Common myeloid progenitor, CD34-positive (primary cell): ENCODE data around the gene MCRIP1.

Source experiments
- CTCF ChIA-PET: fragments of 350-600 bp; sonication (Branson Sonifier 250); formaldehyde crosslinking; loops from one replicate; lab custom pipeline; 2021; ENCODE audit warnings: antibody characterized with exemption; lab: Charles Lee
- POLR2A ChIA-PET: fragments of 350-600 bp; sonication (Branson Sonifier 250); formaldehyde crosslinking; loops from one replicate; lab custom pipeline; 2021; ENCODE audit warnings: antibody characterized with exemption; lab: Charles Lee
- DNase-seq, 3 donors: peaks; one replicate each; pipeline versions ENCODE4 v3.0.0 to v3.0.0-alpha.2; 2013
- H3K27ac ChIP-seq, 2 experiments: 1 replicate in 1 of 2; 2 replicates in 1 of 2; pipeline ENCODE4 v1.7.0; 2013; ENCODE audit warnings: inconsistent platforms in 2 of 2, low read length in 2 of 2, mild to moderate bottlenecking in 2 of 2, low read depth in 1 of 2, moderate library complexity in 1 of 2; ENCODE audit not compliant: severe bottlenecking in 2 of 2, insufficient read depth in 1 of 2, poor library complexity in 1 of 2
- H3K27me3 ChIP-seq, 5 experiments: replicated peaks in 2 of 5; 1 replicate in 3 of 5; 2 replicates in 2 of 5; pipeline versions ENCODE4 v1.6.1 to v1.7.0; 2013; ENCODE audit warnings: low read length in 4 of 5, mild to moderate bottlenecking in 2 of 5, moderate library complexity in 2 of 5, inconsistent platforms in 1 of 5; ENCODE audit not compliant: insufficient read depth in 5 of 5, control insufficient read depth in 4 of 5
- H3K36me3 ChIP-seq, 4 experiments: 1 replicate in 2 of 4; 2 replicates in 2 of 4; pipeline versions ENCODE4 v1.6.1 to v1.7.0; 2013; ENCODE audit warnings: low read length in 3 of 4, control low read depth in 1 of 4, mild to moderate bottlenecking in 1 of 4; ENCODE audit not compliant: control insufficient read depth in 4 of 4, insufficient read depth in 4 of 4
- H3K4me1 ChIP-seq, 4 experiments: 1 replicate in 3 of 4; 2 replicates in 1 of 4; pipeline versions ENCODE4 v1.6.1 to v1.7.1; 2013; ENCODE audit warnings: low read length in 3 of 4, mild to moderate bottlenecking in 3 of 4, control low read depth in 1 of 4, inconsistent platforms in 1 of 4, moderate library complexity in 1 of 4; ENCODE audit not compliant: control insufficient read depth in 4 of 4, insufficient read depth in 4 of 4; ENCODE audit errors: control extremely low read depth in 1 of 4
- H3K4me3 ChIP-seq, 7 experiments: 1 replicate in 4 of 7; 2 replicates in 3 of 7; pipeline versions ENCODE4 v1.5.1 to v1.7.0; 2013; ENCODE audit warnings: mild to moderate bottlenecking in 7 of 7, low read length in 6 of 7, moderate library complexity in 6 of 7, inconsistent platforms in 2 of 7, low read depth in 2 of 7, control low read depth in 1 of 7; ENCODE audit not compliant: insufficient read depth in 4 of 7, control insufficient read depth in 1 of 7; ENCODE audit errors: extremely low read depth in 1 of 7
- H3K9me3 ChIP-seq, 5 experiments: 1 replicate in 4 of 5; 2 replicates in 1 of 5; pipeline versions ENCODE4 v1.6.1 to v1.7.1; 2013; ENCODE audit warnings: low read length in 4 of 5, mild to moderate bottlenecking in 2 of 5, inconsistent platforms in 1 of 5, low read depth in 1 of 5, moderate library complexity in 1 of 5; ENCODE audit not compliant: control insufficient read depth in 4 of 5, insufficient read depth in 2 of 5; ENCODE audit errors: control extremely low read depth in 1 of 5
- WGBS: methylation state at CpG from one replicate; pipeline ENCODE4 v1.1.5; 2013; ENCODE audit not compliant: insufficient coverage; 5-methylcytosine and 5-hydroxymethylcytosine counted together

Gene MCRIP1

GRCh38 chr17:81821147-81821546 is 11.9 kb downstream of the MCRIP1 start:
- Histone ChIP-seq H3K4me1 (peaks cover 0 to 12% (median 5%) of the 10 kb centered on the region in 4 experiments), H3K4me3 (no peak overlapping the region), H3K9me3 (no peaks in the 10 kb centered on the region), H3K27ac (no peak overlapping the region), H3K36me3 (peaks cover 2 to 24% (median 14%) of the 10 kb centered on the region in 4 experiments), H3K27me3 (peaks cover 0 to 19% (median 3%) of the 10 kb centered on the region in 5 experiments)
- DNase-seq = no peak
- ChIA-PET POLR2A (no interaction called here), CTCF (interaction anchor here (1.2 to 2.3 kb wide), 4 partner anchors 8 to 82 kb away, joined by 4 to 9 read pairs (median 4); partner anchors contain the start of genes MCRIP1 and PPP1R27)
- whole genome bisulfite sequencing = 95% methylated on average over 8 of the region's 8 CpGs

- no peak for DNase-seq
- peaks cover 0 to 12% (median 5%) of the 10 kb centered on the region in 4 experiments for H3K4me1 ChIP-seq
- POLR2A ChIA-PET = no interaction called here
- H3K27ac ChIP-seq = no peak overlapping the region
- no peak overlapping the region for H3K4me3 ChIP-seq
- peaks cover 0 to 22% (median 3%) of the 10 kb centered on the region in 5 experiments for H3K27me3 ChIP-seq
- H3K36me3 ChIP-seq = peaks cover 2 to 24% (median 13%) of the 10 kb centered on the region in 4 experiments
- CTCF ChIA-PET = interaction anchor here (1.5 to 1.6 kb wide), 2 partner anchors 9 to 11 kb away, joined by 4 to 5 read pairs; no protein-coding TSS in a partner anchor
- 29% methylated on average over 1 of the region's 13 CpGs for WGBS
- no peaks in the 10 kb centered on the region for H3K9me3 ChIP-seq
Observed at GRCh38 chr17:81819708-81820107, 13.4 kb downstream of the MCRIP1 start.

- H3K4me1 ChIP-seq = peaks cover 0 to 12% (median 5%) of the 10 kb centered on the region in 4 experiments
- H3K27me3 ChIP-seq = peaks cover 0 to 22% (median 3%) of the 10 kb centered on the region in 5 experiments
- no peak for DNase-seq
- H3K4me3 ChIP-seq = no peak overlapping the region
- CTCF ChIA-PET = interaction anchor here (0.7 kb wide), 1 partner anchor 37 kb away, joined by 3 read pairs; no protein-coding TSS in a partner anchor
- POLR2A ChIA-PET = no interaction called here
- peaks cover 0 to 7% (median 2%) of the 10 kb centered on the region in 4 experiments for H3K36me3 ChIP-seq
- H3K9me3 ChIP-seq = no peaks in the 10 kb centered on the region
- WGBS = 57% methylated on average over 4 of the region's 7 CpGs
- no peak overlapping the region for H3K27ac ChIP-seq
Observed at GRCh38 chr17:81817758-81818147, 15.3 kb downstream of the MCRIP1 start.

- CTCF ChIA-PET = interaction anchor here (1.6 kb wide), 1 partner anchor 85 kb away, joined by 5 read pairs; no protein-coding TSS in a partner anchor
- no CpG with 5 or more reads among the region's 2 CpGs for WGBS
Observed at GRCh38 chr17:81815646-81815986, 17.5 kb downstream of the MCRIP1 start.

GRCh38 chr17:81814748-81815645 is 18.1 kb downstream of the MCRIP1 start:
- no peak overlapping the region for H3K27ac ChIP-seq
- DNase-seq = no peak
- H3K9me3 ChIP-seq = no peaks in the 10 kb centered on the region
- CTCF ChIA-PET = interaction anchor here (1.6 kb wide), 1 partner anchor 84 kb away, joined by 5 read pairs; no protein-coding TSS in a partner anchor
- H3K4me3 ChIP-seq = no peak overlapping the region
- H3K27me3 ChIP-seq = peaks cover 0 to 35% (median 3%) of the 10 kb centered on the region in 5 experiments
- POLR2A ChIA-PET = no interaction called here
- WGBS = 93% methylated on average over 16 of the region's 24 CpGs
- H3K36me3 ChIP-seq = no peaks in the 10 kb centered on the region
- H3K4me1 ChIP-seq = no peaks in the 10 kb centered on the region

More at GRCh38 chr17:81815646-81815986, 17.5 kb downstream of the MCRIP1 start:
- Histone ChIP-seq H3K36me3 (no peaks in the 10 kb centered on the region), H3K4me1 (no peaks in the 10 kb centered on the region), H3K27ac (no peak overlapping the region), H3K9me3 (no peaks in the 10 kb centered on the region), H3K27me3 (peaks cover 0 to 29% (median 3%) of the 10 kb centered on the region in 5 experiments), H3K4me3 (no peak overlapping the region)
- DNase-seq = no peak
- POLR2A ChIA-PET = no interaction called here

- ChIA-PET POLR2A (interaction anchor here (0.5 kb wide), 1 partner anchor 11 kb away, joined by 3 read pairs; no protein-coding TSS in a partner anchor), CTCF (interaction anchor here (1.6 kb wide), 1 partner anchor 83 kb away, joined by 5 read pairs; no protein-coding TSS in a partner anchor)
- 96% methylated on average over 26 of the region's 41 CpGs for WGBS
- H3K4me1 ChIP-seq = no peaks in the 10 kb centered on the region
- H3K27me3 ChIP-seq = peaks cover 0 to 35% (median 8%) of the 10 kb centered on the region in 5 experiments
- DNase-seq = no peak
- H3K36me3 ChIP-seq = no peaks in the 10 kb centered on the region
- no peak overlapping the region for H3K27ac ChIP-seq
- H3K9me3 ChIP-seq = no peaks in the 10 kb centered on the region
- no peak overlapping the region for H3K4me3 ChIP-seq
Observed at GRCh38 chr17:81813861-81814683, 19.0 kb downstream of the MCRIP1 start.
